SHP77 (cell line): ENCODE data around the gene BPHL.
"Not testable (repeated sequence)": the region's sequence is repeated elsewhere in the genome, so short reads cannot be mapped to it uniquely, and the experiment has no call there.

Experiments
- DNase-seq, 2 experiments: peaks; one replicate each; lab custom pipeline; 2025; lab: John Stamatoyannopoulos, UW

BPHL gene

GRCh38 chr6:3122823-3123182 is 4.3 kb downstream of the BPHL start:
- DNase-seq, result no peak

- no peak for DNase-seq
Measured at GRCh38 chr6:3124667-3125066, 6.2 kb downstream of the BPHL start.

GRCh38 chr6:3125815-3126214 is 7.3 kb downstream of the BPHL start:
- DNase-seq, result no peak

- DNase-seq, result no peak
Measured at GRCh38 chr6:3128356-3129108, 10.0 kb downstream of the BPHL start.

- DNase-seq, result no peak
Measured at GRCh38 chr6:3131695-3132094, 13.2 kb downstream of the BPHL start.

GRCh38 chr6:3133515-3133914 is 15.0 kb downstream of the BPHL start:
- DNase-seq, result no peak

GRCh38 chr6:3135668-3136291 is 17.3 kb downstream of the BPHL start:
- DNase-seq, result peak; percentile 17 to 55

- peak; percentile 19 to 22 for DNase-seq
Measured at GRCh38 chr6:3136292-3137011, 17.9 kb downstream of the BPHL start.

GRCh38 chr6:3137057-3137777 is 18.7 kb downstream of the BPHL start:
- no peak for DNase-seq

- DNase-seq, result not testable (repeated sequence)
Measured at GRCh38 chr6:3137873-3138272, 19.4 kb downstream of the BPHL start.

GRCh38 chr6:3138341-3138740 is 19.8 kb downstream of the BPHL start:
- DNase-seq, result no peak

GRCh38 chr6:3139090-3139903 is 20.8 kb downstream of the BPHL start:
- peak; percentile 94 to 97 for DNase-seq

- no peak for DNase-seq
Measured at GRCh38 chr6:3140201-3140600, 21.7 kb downstream of the BPHL start.

- DNase-seq, result no peak
Measured at GRCh38 chr6:3142536-3142935, 24.0 kb downstream of the BPHL start.

GRCh38 chr6:3143158-3143557 is 24.6 kb downstream of the BPHL start:
- no peak for DNase-seq

GRCh38 chr6:3144571-3144970 is 26.1 kb downstream of the BPHL start:
- no peak for DNase-seq

GRCh38 chr6:3147914-3148757 is 29.6 kb downstream of the BPHL start:
- DNase-seq, result no peak

GRCh38 chr6:3151691-3152090 is 33.2 kb downstream of the BPHL start:
- peak; percentile 53 to 75 for DNase-seq

- DNase-seq, result no peak
Measured at GRCh38 chr6:3152689-3153088, 34.2 kb downstream of the BPHL start.

GRCh38 chr6:3155416-3155815 is 36.9 kb downstream of the BPHL start:
- not testable (repeated sequence) for DNase-seq
